HepG2 (cell line): ENCODE data around the gene RAB11FIP5. TPM values are rescaled to one million over a fixed set of nuclear protein-coding genes. Genes with fewer than 3 reads are reported as not detected.

Experiments
- E2F5 ChIP-seq: sonication (generic); formaldehyde crosslinking; conservative IDR thresholded peaks from 2 replicates; pipeline ENCODE4 v1.4.0; 2020; ENCODE audit warnings: missing genetic modification reagents
- KIAA2018 ChIP-seq: sonication (generic); formaldehyde crosslinking; IDR thresholded peaks from 2 replicates; pipeline ENCODE4 v1.5.0; 2020; ENCODE audit warnings: mild to moderate bottlenecking, missing genetic modification reagents, borderline replicate concordance
- MAZ ChIP-seq, 2 experiments: sonication (generic) in 1 of 2; formaldehyde crosslinking in 1 of 2; IDR thresholded peaks; 2 replicates each; pipeline versions ENCODE4 v1.5.0 to v1.6.1; 2012 to 2020; ENCODE audit warnings: low read depth in 2 of 2, mild to moderate bottlenecking in 2 of 2, borderline replicate concordance in 1 of 2, improper control_type of control experiment in 1 of 2, low read length in 1 of 2, missing genetic modification reagents in 1 of 2, moderate library complexity in 1 of 2
- MNT ChIP-seq: fragments of 450-650 bp; IDR thresholded peaks from 2 replicates; pipeline ENCODE4 v1.6.1; 2016
- RFXAP ChIP-seq: sonication (generic); formaldehyde crosslinking; IDR thresholded peaks from 2 replicates; pipeline ENCODE4 v1.4.0; 2020; ENCODE audit warnings: missing genetic modification reagents, borderline replicate concordance
- SKI ChIP-seq: fragments of 450-650 bp; IDR thresholded peaks from one replicate; pipeline ENCODE4 v1.6.1; 2018; ENCODE audit warnings: mild to moderate bottlenecking; ENCODE audit not compliant: partially characterized antibody
- ZNF235 ChIP-seq: sonication (generic); formaldehyde crosslinking; IDR thresholded peaks from 2 replicates; pipeline ENCODE4 v1.8.1; 2023; ENCODE audit warnings: mild to moderate bottlenecking, missing genetic modification reagents, borderline replicate concordance
- ZNF530 ChIP-seq: sonication (generic); formaldehyde crosslinking; IDR thresholded peaks from 2 replicates; pipeline ENCODE4 v1.5.0; 2020; ENCODE audit warnings: low read depth, mild to moderate bottlenecking, missing genetic modification reagents
- ZNF687 ChIP-seq: sonication (generic); formaldehyde crosslinking; IDR thresholded peaks from 2 replicates; pipeline ENCODE4 v1.5.1; 2020; ENCODE audit warnings: mild to moderate bottlenecking, missing genetic modification reagents, moderate library complexity
- ZXDC ChIP-seq: sonication (generic); formaldehyde crosslinking; IDR thresholded peaks from 2 replicates; pipeline ENCODE4 v1.5.0; 2020; ENCODE audit warnings: mild to moderate bottlenecking, missing genetic modification reagents
- polyA plus RNA-seq, 8 experiments: library from polyadenylated mRNA; depleted of rRNA in 3 of 8; stranded (reverse) in 7 of 8; unstranded in 1 of 8; fragments of >200 nt; fragmentation: Illumina TruSeq in 4 of 8; extraction: Trizol in 4 of 8; gene quantifications; 2 replicates each; pipeline versions ENCODE4 v1.2.1 to v1.2.3, GENCODE V29; 2011 to 2016; ENCODE audit warnings: low read depth in 4 of 8, missing spikeins in 1 of 8, mixed read lengths in 1 of 8; ENCODE audit not compliant: insufficient read depth in 1 of 8
- total RNA-seq, 5 experiments: library from RNA; depleted of rRNA; stranded (reverse); fragments of >200 nt; fragmentation: Illumina TruSeq; extraction: Trizol; gene quantifications; 2 replicates each; pipeline ENCODE4 v1.2.3, GENCODE V29; 2016; ENCODE audit warnings: low read depth in 1 of 5

The RAB11FIP5 gene
- total and polyA plus RNA-seq, 2 of the 13 experiments (the other 11 are each of a cell fraction or from before 2014, with no cell fraction given) = 9.4 to 22.9 TPM

GRCh38 chr2:73091164-73091563 lies 21.6 kb downstream of the RAB11FIP5 start (continued):
- no peak for TF ChIP-seq KIAA2018 (CRISPR knock-in tag)
- no peak for TF ChIP-seq E2F5 (CRISPR knock-in tag)
- TF ChIP-seq ZNF530 (CRISPR knock-in tag) = no peak
- no peak for TF ChIP-seq ZXDC (CRISPR knock-in tag)
- TF ChIP-seq RFXAP (CRISPR knock-in tag) = peak; percentile 75; the same call in 1 of the 2 replicates
- TF ChIP-seq MAZ (IDR thresholded peaks at IDR 0.05; ENCODE audit: borderline replicate concordance, low read depth, low read length) = no peak
- no peak for TF ChIP-seq MAZ (CRISPR knock-in tag; IDR thresholded peaks at IDR 0.05; ENCODE audit: low read depth)
- no peak for TF ChIP-seq ZNF235 (CRISPR knock-in tag)
- no peak for TF ChIP-seq MNT
- peak; percentile 30; the same call in 1 of the 2 replicates for TF ChIP-seq ZNF687
- peak; percentile 32 for TF ChIP-seq SKI
